ENCODE measurements around the gene SLC2A13.

DNA sequence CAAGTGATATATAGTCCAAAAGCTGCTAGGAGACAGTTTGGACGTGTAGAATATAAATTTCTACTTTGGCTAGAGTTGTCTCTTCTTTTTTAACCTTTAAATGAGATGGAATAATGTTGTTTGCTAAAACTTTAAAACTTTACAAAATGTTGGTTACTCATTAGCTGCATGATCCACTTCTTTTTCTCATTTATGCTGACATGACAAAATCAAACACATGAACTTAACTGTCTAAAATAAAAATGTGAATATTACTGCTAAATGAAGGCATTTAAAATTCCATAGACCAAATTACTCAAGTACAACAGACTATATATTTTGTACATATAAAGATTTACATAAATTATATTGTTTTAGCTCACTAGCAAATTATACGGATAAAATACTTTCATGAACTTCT, 350.4 kb downstream of the SLC2A13 start:
- TF ChIP-seq, protein P1, sequence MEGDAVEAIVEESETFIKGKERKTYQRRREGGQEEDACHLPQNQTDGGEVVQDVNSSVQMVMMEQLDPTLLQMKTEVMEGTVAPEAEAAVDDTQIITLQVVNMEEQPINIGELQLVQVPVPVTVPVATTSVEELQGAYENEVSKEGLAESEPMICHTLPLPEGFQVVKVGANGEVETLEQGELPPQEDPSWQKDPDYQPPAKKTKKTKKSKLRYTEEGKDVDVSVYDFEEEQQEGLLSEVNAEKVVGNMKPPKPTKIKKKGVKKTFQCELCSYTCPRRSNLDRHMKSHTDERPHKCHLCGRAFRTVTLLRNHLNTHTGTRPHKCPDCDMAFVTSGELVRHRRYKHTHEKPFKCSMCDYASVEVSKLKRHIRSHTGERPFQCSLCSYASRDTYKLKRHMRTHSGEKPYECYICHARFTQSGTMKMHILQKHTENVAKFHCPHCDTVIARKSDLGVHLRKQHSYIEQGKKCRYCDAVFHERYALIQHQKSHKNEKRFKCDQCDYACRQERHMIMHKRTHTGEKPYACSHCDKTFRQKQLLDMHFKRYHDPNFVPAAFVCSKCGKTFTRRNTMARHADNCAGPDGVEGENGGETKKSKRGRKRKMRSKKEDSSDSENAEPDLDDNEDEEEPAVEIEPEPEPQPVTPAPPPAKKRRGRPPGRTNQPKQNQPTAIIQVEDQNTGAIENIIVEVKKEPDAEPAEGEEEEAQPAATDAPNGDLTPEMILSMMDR (IDR thresholded peaks at IDR 0.05): no peak
- TF ChIP-seq POLR2A (IDR thresholded peaks at IDR 0.05): no peak

All from testis (tissue), 2 donors.